HepG2 (cell line): ENCODE measurements around the gene HPS3. TPM values are rescaled to one million over a fixed set of nuclear protein-coding genes. Genes with fewer than 3 reads are reported as not detected.

ENCODE experiments used
- CC2D1A ChIP-seq: sonication (generic); formaldehyde crosslinking; IDR thresholded peaks from 2 replicates; pipeline ENCODE4 v1.8.1; 2023; ENCODE audit warnings: mild to moderate bottlenecking, missing genetic modification reagents
- CCDC6 ChIP-seq: sonication (generic); formaldehyde crosslinking; IDR thresholded peaks from 2 replicates; pipeline ENCODE4 v1.8.1; 2022; ENCODE audit warnings: mild to moderate bottlenecking, missing genetic modification reagents, moderate library complexity
- GATAD2A ChIP-seq: IDR thresholded peaks from 2 replicates; pipeline ENCODE4 v1.6.1; 2016
- KLF13 ChIP-seq: sonication (generic); formaldehyde crosslinking; IDR thresholded peaks from 2 replicates; pipeline ENCODE4 v1.4.0; 2020; ENCODE audit warnings: mild to moderate bottlenecking, missing genetic modification reagents
- MATR3 ChIP-seq: sonication (generic); formaldehyde crosslinking; IDR thresholded peaks from 2 replicates; pipeline ENCODE4 v1.4.0; 2020; ENCODE audit warnings: missing genetic modification reagents
- MTERF4 ChIP-seq: sonication (generic); formaldehyde crosslinking; IDR thresholded peaks from 2 replicates; pipeline ENCODE4 v1.8.0; 2023; ENCODE audit warnings: mild to moderate bottlenecking, missing genetic modification reagents
- PCBP1 ChIP-seq: fragments of 200-400 bp; formaldehyde crosslinking; IDR thresholded peaks from 2 replicates; pipeline ENCODE4 v1.6.1; 2017; ENCODE audit warnings: mild to moderate bottlenecking, low read depth, low read length, borderline replicate concordance
- RCOR2 ChIP-seq: IDR thresholded peaks from 2 replicates; pipeline ENCODE4 v1.6.1; 2016; ENCODE audit warnings: missing biosample characterization, missing genetic modification reagents
- SP1 ChIP-seq, 2 experiments: fragments of 450-650 bp in 1 of 2; sonication (generic) in 1 of 2; formaldehyde crosslinking in 1 of 2; IDR thresholded peaks; 2 replicates each; pipeline versions ENCODE4 v1.4.0 to v1.6.1; 2016 to 2020; ENCODE audit warnings: missing genetic modification reagents in 1 of 2
- TRAFD1 ChIP-seq: sonication (generic); formaldehyde crosslinking; IDR thresholded peaks from 2 replicates; pipeline ENCODE4 v1.5.1; 2020; ENCODE audit warnings: missing genetic modification reagents, mild to moderate bottlenecking, borderline replicate concordance
- ZBTB10 ChIP-seq: sonication (generic); formaldehyde crosslinking; IDR thresholded peaks from 2 replicates; pipeline ENCODE4 v1.4.0; 2020; ENCODE audit warnings: missing genetic modification reagents, borderline replicate concordance
- ZBTB4 ChIP-seq: sonication (generic); formaldehyde crosslinking; IDR thresholded peaks from 2 replicates; pipeline ENCODE4 v1.4.0; 2020; ENCODE audit warnings: missing genetic modification reagents, mild to moderate bottlenecking, borderline replicate concordance
- ZFP37 ChIP-seq: sonication (generic); formaldehyde crosslinking; IDR thresholded peaks from 2 replicates; pipeline ENCODE4 v1.4.0; 2020; ENCODE audit warnings: missing genetic modification reagents, borderline replicate concordance
- ZNF672 ChIP-seq: sonication (generic); formaldehyde crosslinking; IDR thresholded peaks from 2 replicates; pipeline ENCODE4 v1.8.1; 2022; ENCODE audit warnings: missing genetic modification reagents
- ZSCAN5A ChIP-seq: sonication (generic); formaldehyde crosslinking; IDR thresholded peaks from 2 replicates; pipeline ENCODE4 v1.8.0; 2022; ENCODE audit warnings: mild to moderate bottlenecking, missing genetic modification reagents, borderline replicate concordance
- ZZZ3 ChIP-seq: sonication (generic); formaldehyde crosslinking; IDR thresholded peaks from 2 replicates; pipeline ENCODE4 v1.4.0; 2020; ENCODE audit warnings: missing genetic modification reagents, mild to moderate bottlenecking, borderline replicate concordance
- polyA plus RNA-seq, 8 experiments: library from polyadenylated mRNA; depleted of rRNA in 3 of 8; stranded (reverse) in 7 of 8; unstranded in 1 of 8; fragments of >200 nt; fragmentation: Illumina TruSeq in 4 of 8; extraction: Trizol in 4 of 8; gene quantifications; 2 replicates each; pipeline versions ENCODE4 v1.2.1 to v1.2.3, GENCODE V29; 2011 to 2016; ENCODE audit warnings: low read depth in 4 of 8, missing spikeins in 1 of 8, mixed read lengths in 1 of 8; ENCODE audit not compliant: insufficient read depth in 1 of 8
- total RNA-seq, 5 experiments: library from RNA; depleted of rRNA; stranded (reverse); fragments of >200 nt; fragmentation: Illumina TruSeq; extraction: Trizol; gene quantifications; 2 replicates each; pipeline ENCODE4 v1.2.3, GENCODE V29; 2016; ENCODE audit warnings: low read depth in 1 of 5

The HPS3 gene
- total and polyA plus RNA-seq, 2 of the 13 experiments (the other 11 are each of a cell fraction or from before 2014, with no cell fraction given): 9.5 to 18.9 TPM

- TF ChIP-seq PCBP1 (peak; percentile 56; the same call in 1 of the 2 replicates), KLF13 (CRISPR knock-in tag) (peak; percentile 16; the same call in 1 of the 2 replicates), ZFP37 (peak; percentile 95; the same call in 1 of the 2 replicates), CCDC6 (CRISPR knock-in tag) (peak; percentile 92), SP1 (IDR thresholded peaks at IDR 0.05) (no peak), SP1 (CRISPR knock-in tag; IDR thresholded peaks at IDR 0.05) (peak; percentile 58), ZNF672 (CRISPR knock-in tag) (no peak), ZSCAN5A (CRISPR knock-in tag) (peak; percentile 78; the same call in 1 of the 2 replicates), TRAFD1 (CRISPR knock-in tag) (no peak), ZBTB4 (CRISPR knock-in tag) (peak; percentile 94), RCOR2 (CRISPR knock-in tag) (no peak; the same call in 1 of the 2 replicates), ZZZ3 (CRISPR knock-in tag) (peak; percentile 68; the same call in 1 of the 2 replicates), CC2D1A (CRISPR knock-in tag) (0 out of 2 replicates have a peak, but pooled peaks have one; percentile 59), GATAD2A (peak; percentile 66; the same call in 1 of the 2 replicates), ZBTB10 (CRISPR knock-in tag) (peak; percentile 86; the same call in 1 of the 2 replicates), MATR3 (no peak), MTERF4 (CRISPR knock-in tag) (no peak; the same call in 1 of the 2 replicates)
These were observed 43.0 kb upstream of the HPS3 start, which contains the start of gene HLTF (continued) for GRCh38 chr3:149086232-149086988.
